Lower leg skin (tissue), 4 donors: ENCODE measurements around the gene NPR1. TPM values are rescaled to one million over a fixed set of nuclear protein-coding genes. Genes with fewer than 3 reads are reported as not detected.

Experiments
- DNase-seq, 2 donors: peaks; one replicate each; pipeline ENCODE4 v3.0.0-alpha.2; 2019; ENCODE audit warnings: low spot score in 2 of 2
- H3K4me3 ChIP-seq: fragments of 200-600 bp; sonication (generic); 2 replicates; pipeline ENCODE4 v1.5.1; 2017; ENCODE audit warnings: mild to moderate bottlenecking, low read depth; ENCODE audit not compliant: poor library complexity, severe bottlenecking
- CTCF ChIP-seq, 3 donors: fragments of 450-650 bp; IDR thresholded peaks; one replicate each; pipeline ENCODE4 v1.5.1; 2016; ENCODE audit warnings: antibody characterized with exemption in 3 of 3, mild to moderate bottlenecking in 3 of 3, moderate library complexity in 2 of 3
- POLR2A ChIP-seq, 2 donors: fragments of 450-650 bp; IDR thresholded peaks; one replicate each; pipeline ENCODE4 v1.6.1; 2016 to 2017; ENCODE audit warnings: antibody characterized with exemption in 2 of 2, mild to moderate bottlenecking in 1 of 2, moderate library complexity in 1 of 2
- WGBS, 2 donors: methylation state at CpG; one replicate each; pipeline ENCODE4 v1.1.5; 2018; 5-methylcytosine and 5-hydroxymethylcytosine counted together
- intact Hi-C: fragments of 100-400 bp; cut with DNase I; formaldehyde crosslinking; loops from one replicate; pipeline ENCODE4 v1.15.0; 2023; ENCODE audit warnings: low total_unique reads
- total RNA-seq, 4 donors: library from RNA; depleted of rRNA; stranded (reverse); fragments of >200 nt; gene quantifications; one replicate each; pipeline ENCODE4 v1.1.0, GENCODE V29; 2016

The NPR1 gene
- total RNA-seq = 10 to 100 TPM in 2 of 4 donors, 1 to 10 TPM in 2; 4.3 to 16.5 (median 7.7) TPM

GRCh38 chr1:153678519-153679336, at the start of gene NPR1:
Gene NPR1, plus strand, starts transcription at chr1:153678688. Its CDS starts 421 bp downstream, at chr1:153679109.
- 0 to 1% methylated on average over 43 to 45 of the region's 78 CpGs for WGBS, 2 donors
- TF ChIP-seq CTCF (IDR thresholded peaks at IDR 0.05) (no peak), POLR2A (IDR thresholded peaks at IDR 0.05) (no peak)
- intact Hi-C loops = no loop called here
- H3K4me3 ChIP-seq = peak within 1 kb of the TSS; percentile 41
- DNase-seq = peak in 1 of 2 donors; percentile 89

GRCh38 chr1:153629343-153629665, 49.2 kb upstream of the NPR1 start:
- intact Hi-C loops = loop anchor here (10.0 kb wide), 1 partner anchor 95 kb away; the partner anchor contains the start of gene S100A6
- WGBS, 2 donors = 79 to 85% methylated on average over 5 of the region's 5 CpGs
- no peak for DNase-seq
- H3K4me3 ChIP-seq = no peak overlapping the region
- TF ChIP-seq POLR2A (IDR thresholded peaks at IDR 0.05) (no peak), CTCF (IDR thresholded peaks at IDR 0.05) (no peak)

- H3K4me3 ChIP-seq = no peak overlapping the region
- intact Hi-C loops = loop anchor here (10.0 kb wide), 1 partner anchor 95 kb away; the partner anchor contains the start of gene S100A6
- DNase-seq = no peak
- 78 to 86% methylated on average over 1 of the region's 1 CpG for WGBS, 2 donors
- TF ChIP-seq POLR2A (IDR thresholded peaks at IDR 0.05) (no peak), CTCF (IDR thresholded peaks at IDR 0.05) (no peak)
Measured at GRCh38 chr1:153629971-153630370, 48.5 kb upstream of the NPR1 start.

- intact Hi-C loops = no loop called here
- no peak overlapping the region for H3K4me3 ChIP-seq
- WGBS, 2 donors = 85 to 86% methylated on average over 7 of the region's 7 CpGs
- TF ChIP-seq CTCF (IDR thresholded peaks at IDR 0.05) = no peak
- TF ChIP-seq POLR2A (IDR thresholded peaks at IDR 0.05) = no peak
- DNase-seq = no peak
Measured at GRCh38 chr1:153630384-153630783, 48.1 kb upstream of the NPR1 start.

GRCh38 chr1:153631047-153632022, 47.2 kb upstream of the NPR1 start:
- TF ChIP-seq CTCF (IDR thresholded peaks at IDR 0.05) (no peak), POLR2A (IDR thresholded peaks at IDR 0.05) (no peak)
- intact Hi-C loops = no loop called here
- no peak overlapping the region for H3K4me3 ChIP-seq
- no peak for DNase-seq
- 75 to 80% methylated on average over 10 of the region's 10 CpGs for WGBS, 2 donors
